HT-29 (cell line): ENCODE measurements around the gene SMS. TPM values are rescaled to one million over a fixed set of nuclear protein-coding genes. Genes with fewer than 3 reads are reported as not detected.

Source experiments
- DNase-seq: peaks from one replicate; pipeline ENCODE4 v3.0.0-alpha.2; 2015; ENCODE audit warnings: low spot score
- total RNA-seq: library from RNA; depleted of rRNA; stranded (reverse); fragments of >200 nt; shearing (Covaris generic); gene quantifications from 2 replicates; pipeline ENCODE4 v1.2.3, GENCODE V29; 2014

SMS gene
- total RNA-seq, 1 experiment from 2014 or later: 134 TPM

DNA sequence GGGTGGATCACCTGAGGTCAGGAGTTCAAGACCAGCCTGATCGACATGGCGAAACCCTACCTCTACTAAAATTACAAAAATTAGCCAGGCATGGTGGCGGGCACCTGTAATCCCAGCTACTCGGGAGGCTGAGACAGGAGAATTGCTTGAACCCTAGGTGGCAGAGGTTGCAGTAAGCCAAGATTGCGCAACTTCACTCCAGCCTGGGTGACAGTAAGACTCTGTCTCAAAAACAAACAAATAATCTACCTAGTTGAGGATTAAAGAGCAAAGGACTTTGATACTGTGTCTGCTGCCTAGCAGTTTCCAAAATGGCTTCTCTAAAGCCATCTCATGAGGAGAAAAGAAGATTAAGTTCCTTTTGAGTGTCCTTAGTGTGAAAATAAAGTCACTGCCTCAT is 37.8 kb downstream of the SMS start:
- no peak for DNase-seq

DNA sequence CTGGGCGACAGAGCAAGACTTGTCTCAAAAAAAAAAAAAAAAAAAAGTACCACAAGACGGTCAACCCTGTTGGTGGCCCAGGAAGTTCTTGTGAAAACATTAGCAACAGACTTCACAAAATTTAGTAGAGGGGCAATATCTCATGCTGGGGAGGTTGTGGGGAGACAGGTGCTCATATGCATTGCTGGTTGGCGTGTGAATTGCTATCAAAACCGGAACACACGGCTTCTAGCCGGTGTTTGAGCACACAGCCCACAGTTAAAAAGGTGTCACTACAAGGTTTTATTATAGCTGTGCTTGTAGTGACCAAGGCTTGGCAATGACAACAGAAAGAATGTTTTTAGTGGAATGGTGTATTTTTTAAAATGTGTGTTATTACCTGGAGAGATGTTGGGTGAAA is 41.8 kb downstream of the SMS start:
- no peak for DNase-seq

DNA sequence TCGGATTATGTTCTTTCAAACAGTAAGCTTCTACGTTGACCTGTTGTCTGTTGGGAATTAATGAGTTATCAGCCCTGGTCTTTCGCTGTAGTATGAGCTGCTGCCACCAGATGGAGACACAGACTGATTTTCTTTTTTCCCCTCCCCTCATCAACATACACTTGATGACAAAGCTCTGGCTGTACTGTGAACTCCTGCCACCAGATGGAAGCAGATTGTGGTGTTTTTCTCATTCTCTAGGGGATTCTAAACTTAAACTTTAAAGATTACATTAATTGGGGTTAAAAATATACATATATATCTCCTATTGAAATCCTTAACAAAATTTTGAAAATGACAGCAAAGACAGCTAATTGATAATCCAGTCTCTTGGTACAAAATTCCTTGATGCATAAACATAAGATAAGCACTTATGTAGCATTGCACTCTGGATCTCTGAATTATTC is 44.8 kb downstream of the SMS start:
- DNase-seq: peak; percentile 93

DNA sequence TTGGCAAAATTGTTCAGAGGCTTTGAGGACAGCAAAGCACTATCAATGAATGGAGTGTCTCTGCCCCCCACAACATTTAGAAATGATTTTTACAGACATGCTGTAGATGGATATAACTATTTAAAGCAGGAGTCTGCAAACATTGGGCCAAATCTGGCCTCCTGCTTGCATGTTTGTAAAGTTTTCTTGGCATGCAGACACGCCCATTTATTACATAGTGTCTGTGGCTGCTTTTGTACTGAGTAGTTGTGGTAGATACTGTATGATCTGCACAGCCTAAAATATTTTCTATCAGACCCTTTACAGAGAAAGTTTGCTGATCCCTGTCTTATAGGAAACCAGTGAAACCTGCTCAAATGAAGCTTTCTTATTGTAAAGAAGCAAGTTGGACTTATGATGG is 46.1 kb downstream of the SMS start:
- no peak for DNase-seq

DNA sequence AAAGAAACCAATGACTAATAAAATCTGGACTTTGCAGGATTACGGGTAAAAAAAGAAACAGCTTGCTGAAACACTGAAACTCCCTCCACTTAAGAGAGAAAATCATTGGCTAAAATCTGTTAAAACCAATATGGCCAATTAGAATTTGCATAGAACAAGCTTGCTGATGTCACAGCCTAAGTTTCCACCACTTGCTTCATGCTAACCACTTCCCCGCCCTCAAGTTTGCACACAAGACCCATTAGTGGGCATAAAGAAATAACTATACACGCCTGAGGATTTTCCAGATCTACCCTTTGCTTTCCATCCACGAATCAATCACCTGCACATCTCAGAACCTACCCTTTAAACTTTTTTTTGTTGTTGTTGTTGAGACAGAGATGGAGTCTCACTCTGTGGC is 48.9 kb downstream of the SMS start:
- DNase-seq: no peak

DNA sequence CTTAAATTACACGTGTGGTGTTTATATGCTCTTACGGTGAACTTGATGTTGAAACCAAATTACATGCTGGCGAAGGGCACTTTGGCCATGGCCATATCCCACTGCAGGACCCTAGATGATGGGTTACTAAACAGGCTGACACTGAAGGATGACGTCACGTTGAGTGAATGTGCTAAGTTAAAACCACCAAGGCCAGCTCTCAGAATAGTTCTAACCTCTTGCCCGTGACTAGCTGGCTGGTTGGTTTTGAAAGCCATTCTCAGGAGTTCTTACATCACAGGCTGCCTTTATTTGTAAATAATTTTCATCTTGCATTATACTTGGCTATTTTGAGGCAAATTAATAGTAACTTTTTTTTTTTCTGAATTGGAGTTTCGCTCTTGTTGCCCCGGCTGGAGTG is 50.3 kb downstream of the SMS start:
- DNase-seq: no peak

DNA sequence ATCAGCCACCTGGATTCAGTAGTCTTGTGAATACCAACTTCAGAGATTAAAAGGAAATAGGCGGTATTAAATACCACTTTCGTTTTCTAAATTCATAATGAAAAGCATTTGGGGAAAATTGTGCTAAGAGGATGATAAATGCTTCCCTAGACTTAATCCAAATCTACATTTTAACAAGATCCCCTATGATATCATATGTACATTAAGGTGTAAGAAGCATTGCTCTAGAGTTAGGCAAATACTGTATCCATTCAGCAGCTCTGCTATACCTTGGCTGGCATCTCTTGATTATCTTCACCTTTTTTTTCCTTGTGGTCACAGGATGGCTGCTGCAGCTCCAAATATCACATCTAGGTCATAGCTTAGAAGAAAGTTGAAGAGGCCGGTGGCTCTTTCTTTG is 51.0 kb downstream of the SMS start:
- DNase-seq: no peak

DNA sequence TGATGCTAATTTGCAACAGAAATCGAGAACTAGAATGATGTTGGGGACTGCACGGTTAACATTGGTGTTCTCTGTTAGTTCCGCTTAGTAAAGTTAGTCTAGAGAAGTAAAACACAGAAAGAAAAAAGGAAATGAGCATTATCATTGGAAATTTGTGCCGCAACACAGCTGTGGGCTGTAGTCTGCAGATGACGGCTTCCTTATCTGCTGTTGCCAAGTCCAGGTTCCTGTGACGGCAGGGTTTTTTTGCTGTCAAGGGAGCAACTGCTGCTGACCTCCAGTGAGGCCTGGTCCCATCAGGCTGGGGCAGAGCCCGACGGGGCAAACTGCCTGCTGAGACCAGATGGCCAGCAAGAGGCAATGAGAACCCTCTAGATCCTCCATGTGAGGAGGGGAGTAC is 52.8 kb downstream of the SMS start:
- no peak for DNase-seq

DNA sequence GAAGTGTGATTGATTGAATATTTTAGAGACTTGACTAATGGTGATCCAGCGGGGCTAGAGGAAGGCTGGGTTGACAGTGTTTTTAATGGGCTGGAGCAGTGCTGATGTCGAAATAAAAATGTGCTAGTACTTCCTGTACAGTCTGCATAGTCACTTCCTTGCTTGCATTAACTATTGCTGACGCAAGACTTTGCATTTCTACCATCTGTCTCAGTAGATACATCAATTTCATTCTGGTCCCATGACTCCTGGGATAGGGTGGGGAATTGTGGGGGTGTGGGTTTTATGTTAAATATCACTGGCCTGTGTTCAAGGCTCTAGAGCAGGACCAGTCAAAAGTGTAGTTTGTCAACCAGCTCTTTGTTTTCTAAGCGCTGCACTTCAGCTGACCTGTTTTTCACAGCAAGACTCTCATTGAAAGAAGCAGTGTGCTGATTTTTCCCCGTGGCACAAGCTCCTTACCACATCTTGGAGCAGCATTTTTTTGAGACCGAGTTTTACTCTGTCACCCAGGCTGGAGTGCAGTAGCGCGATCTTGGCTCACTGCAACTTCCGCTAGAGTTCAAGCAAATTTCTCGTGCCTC is 56.5 kb downstream of the SMS start:
- DNase-seq: no peak

DNA sequence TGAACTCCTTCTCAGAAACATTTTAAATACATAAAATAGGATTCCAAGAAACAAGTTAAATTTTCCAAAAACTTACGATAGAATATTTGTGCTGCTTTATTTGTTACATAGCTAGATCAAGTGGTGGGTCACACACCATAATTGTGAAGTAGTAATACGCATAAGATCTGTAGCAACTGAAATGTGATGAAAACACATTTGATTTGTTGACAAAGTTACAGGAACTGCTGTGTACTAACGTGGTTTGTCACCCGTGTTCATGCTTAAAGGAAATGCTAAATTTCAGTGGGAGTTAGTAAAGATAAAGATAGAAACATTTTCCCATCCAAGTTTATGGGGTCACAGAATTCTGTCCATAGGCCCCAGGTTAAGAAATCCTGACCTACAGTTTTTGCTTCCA is 57.5 kb downstream of the SMS start:
- no peak for DNase-seq

DNA sequence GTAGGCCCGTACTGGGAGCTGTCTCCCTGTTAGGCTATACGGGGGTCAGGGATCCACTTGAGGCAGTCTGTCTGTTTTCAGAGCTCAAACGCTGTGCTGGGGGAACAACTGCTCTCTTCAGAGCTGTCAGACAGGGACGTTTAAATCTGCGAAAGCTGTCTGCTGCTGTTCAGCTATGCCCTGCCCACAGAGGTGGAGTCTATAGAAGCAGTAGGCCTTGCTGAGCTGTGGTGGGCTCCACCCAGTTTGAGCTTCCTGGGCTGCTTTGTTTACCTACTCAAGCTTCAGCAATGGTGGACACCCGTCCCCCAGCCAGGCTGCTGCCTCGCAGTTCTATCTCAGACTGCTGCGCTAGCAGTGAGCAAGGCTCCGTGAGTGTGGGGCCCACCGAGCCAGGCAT is 64.4 kb downstream of the SMS start:
- DNase-seq: no peak

DNA sequence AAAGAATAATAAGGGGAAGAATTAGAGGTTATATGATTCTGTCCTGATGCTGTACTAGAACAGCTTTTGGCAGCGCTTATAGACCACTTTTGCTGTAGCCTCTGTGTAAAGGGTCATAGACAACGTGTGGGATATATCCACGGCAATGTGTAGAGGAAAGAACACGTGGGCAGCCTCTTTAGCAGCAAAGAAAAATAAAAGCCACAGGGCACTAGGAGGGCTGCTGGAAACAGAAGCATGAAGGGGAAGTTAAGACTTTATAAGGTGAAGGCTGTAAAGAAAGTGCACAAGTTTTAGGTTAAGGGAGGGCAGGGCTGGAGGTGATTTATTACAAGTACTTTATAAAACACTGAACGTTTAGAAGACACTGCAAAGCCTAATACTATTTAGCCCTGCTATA is 71.5 kb downstream of the SMS start:
- no peak for DNase-seq

DNA sequence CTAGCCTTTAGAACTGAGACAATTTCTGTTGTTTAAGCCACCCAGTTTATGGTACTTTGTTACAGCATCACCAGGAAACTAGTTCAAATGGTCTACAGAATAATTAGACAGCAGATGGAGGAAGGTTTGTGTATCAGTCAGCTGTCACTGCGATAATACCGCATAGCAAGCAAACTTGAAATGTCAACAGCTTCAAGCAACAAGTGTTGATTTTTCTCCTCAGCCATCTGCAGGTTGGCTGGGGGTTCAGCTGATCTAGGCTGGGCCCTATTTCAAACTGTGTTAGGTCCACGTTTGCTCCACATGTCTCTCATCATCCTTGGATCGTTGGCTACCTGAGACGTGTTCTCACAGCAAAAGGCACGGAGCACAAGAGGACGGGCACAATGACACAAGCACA is 72.4 kb downstream of the SMS start:
- DNase-seq: no peak

DNA sequence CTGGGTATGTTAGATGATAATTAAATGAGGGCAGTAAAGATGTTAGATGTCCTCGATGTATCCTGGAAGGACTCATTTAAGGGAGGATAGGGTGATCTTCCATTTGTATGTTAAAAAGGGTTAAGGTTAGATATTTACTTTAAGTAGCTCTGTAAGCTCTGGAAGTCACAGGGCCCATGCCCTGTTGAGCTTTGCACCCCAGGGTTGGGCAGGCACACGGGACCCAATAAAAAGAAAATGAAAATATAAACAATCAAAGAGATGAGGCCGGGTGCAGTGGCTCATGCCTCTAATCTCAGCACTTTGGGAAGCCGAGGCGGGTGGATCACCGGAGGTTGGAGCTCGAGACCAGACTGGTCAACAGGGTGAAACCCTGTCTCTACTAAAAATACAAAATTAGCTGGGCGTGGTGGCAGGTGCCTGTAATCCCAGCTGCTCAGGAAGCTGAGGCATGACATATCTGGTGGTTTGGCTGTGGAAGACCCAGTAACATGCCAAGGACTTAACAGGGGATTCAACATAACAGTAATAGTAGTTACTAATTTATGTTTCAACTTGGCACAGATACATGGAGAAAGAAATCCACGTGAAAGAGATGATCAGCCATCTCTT is 74.7 kb downstream of the SMS start:
- no peak for DNase-seq

DNA sequence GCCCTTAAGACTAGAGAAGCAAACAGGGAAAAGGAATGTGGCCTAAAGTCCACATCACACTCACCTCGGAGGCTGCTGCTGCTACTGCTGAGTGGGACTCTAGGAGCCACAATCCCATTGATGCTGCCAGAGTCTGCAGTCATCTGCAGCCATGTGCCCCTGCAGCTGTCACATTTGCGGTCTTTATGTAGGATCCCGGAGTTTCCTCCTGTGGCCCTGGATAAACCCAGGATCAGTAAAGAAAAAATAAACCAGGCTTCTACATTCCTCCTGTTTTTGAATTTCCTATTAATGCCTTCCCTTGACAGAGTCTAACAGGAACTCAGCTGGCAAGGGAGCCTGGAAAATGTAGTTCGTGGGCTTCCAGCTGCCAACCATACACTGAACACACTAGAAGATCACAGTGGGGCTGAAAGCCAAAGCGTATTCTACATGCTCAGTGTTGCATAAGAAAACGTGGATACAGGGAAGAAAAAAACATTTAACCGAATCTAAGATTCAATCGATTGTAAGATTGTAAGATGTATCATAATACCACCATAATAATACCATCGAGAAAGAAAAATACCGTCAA is 81.3 kb downstream of the SMS start:
- no peak for DNase-seq

DNA sequence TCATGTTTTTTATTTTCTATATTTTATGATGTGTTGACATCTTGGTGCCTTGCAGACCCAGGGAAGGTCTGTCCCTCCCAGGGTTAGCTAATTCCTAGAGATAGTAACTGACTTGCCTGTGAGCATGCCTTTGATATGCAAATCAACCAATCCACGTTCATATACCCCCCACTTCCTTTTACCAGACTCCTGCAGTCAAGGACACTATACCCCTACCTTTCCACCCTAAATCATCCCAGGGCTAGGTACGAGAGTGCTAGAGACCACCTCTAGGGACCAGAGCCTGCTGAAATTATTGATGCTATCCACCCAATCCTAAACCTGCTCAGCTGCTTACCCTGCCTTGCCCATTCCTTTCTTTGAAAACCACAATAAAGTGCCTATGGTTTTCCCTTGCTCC is 84.1 kb downstream of the SMS start:
- no peak for DNase-seq

DNA sequence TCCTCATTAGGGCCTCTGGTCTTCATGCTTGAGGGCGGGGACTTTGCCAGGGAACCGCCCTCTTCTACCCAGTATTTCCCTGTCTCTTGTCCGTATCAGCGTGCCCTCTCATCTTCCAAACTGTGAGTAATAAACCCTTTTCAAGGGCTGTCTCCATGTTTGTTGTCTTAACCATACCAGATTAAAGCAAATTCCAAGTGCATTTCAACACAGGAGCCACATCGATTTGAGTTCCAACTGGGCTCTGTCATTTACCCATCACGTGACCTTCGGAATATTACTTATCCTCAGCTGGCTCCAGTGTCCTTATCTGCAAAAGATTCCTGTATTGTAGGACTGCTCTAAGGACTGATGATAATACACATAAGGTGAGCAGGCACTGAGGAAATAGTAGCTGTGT is 85.2 kb downstream of the SMS start:
- no peak for DNase-seq

DNA sequence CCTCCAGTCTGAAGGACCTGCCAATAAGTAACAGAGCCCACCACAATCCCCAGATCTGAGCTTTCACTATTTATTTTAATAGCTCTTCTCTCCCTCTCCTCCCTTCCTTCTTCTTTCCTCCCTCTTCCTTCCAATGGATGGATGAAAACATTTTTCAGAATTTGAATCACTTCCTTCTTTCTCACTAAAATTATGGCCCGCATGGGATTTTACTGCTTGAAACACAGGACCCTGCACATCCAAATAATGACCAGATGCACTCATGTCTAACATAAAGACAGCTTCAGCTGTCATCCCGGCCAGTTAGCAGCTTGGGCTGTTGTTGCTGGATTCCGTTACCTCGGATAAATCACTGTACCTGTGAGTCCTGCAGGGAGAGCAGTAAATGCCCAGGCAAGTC is 86.2 kb downstream of the SMS start:
- DNase-seq: no peak

DNA sequence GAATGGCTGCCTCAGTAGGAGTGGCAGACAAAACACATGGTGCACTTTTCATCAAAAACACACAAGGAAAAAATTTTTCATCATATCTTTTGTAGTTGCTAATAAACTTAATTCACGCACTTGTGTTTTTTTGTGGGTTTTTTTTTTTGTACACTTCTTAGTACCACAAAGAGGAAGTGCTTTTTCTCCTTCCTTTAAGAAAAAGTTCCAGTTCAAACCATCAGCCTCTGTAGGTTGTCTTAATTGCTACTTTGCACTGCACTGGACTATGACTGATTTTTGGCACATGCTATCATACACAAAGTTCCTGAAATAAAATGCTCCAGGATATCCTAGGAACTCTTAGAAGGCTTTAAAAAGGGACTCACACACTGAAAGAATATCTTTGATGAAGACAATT is 91.6 kb downstream of the SMS start, which contains the start of gene PHEX:
Gene PHEX (plus strand): TSS at position 242 of the 400 bp plus-strand sequence. CDS start 681 bp downstream, outside the sequence.
- DNase-seq: no peak

DNA sequence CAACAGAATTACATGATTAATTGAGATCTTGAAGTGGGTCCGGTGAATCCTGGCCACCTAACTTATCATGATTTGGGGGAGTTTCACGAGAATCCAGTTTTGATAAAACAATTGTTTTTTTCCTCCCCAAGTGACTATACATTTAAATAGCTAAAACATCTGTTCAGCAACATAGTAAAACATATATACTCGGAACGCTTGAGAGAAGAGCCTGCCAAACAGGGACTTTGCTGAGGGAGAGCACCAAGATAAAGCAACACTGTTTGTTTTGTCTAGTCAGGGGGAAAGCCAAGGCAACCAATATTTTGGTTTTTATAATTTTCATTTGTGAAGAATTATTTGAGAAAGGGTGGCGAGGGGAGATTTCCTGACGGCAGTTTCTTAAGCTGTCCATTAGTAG is 92.0 kb downstream of the SMS start:
- DNase-seq: no peak

DNA sequence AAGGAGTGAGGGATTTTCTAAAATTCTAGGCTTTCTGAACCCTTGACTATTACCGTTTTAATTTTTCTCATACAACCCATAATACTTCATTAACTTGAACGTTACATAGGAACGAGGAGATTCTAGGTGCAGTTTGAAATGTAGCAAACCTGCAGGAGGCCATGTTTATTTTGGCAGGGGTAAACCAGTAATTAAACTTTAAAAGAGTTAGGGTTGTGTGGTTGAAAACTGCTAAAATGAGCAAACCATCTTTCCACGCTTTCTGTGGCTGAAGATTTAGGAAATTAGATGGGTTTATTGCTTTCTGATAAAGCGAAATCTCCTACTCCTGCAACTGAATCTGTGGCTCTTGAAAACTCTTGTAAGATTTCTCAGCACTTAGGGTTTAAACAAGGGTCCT is 93.3 kb downstream of the SMS start:
- DNase-seq: no peak

DNA sequence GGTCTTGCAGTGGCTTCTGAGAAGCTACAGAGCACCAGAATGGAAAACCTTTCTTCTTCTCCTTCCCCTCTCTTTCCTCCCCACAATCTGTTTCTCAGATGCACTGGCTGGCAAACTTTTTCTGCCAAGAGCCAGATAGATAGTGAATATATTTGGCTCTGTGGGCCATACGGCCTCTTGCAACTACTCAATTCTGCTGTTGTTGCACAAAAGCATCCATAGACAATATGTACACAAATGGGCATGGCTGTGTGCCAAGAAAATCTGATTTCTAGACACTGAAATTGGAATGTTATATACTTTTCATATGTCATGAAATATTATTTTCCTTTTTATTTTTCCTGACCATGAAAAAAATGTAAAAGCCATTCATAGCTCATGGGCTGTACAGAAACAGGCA is 94.7 kb downstream of the SMS start:
- no peak for DNase-seq

DNA sequence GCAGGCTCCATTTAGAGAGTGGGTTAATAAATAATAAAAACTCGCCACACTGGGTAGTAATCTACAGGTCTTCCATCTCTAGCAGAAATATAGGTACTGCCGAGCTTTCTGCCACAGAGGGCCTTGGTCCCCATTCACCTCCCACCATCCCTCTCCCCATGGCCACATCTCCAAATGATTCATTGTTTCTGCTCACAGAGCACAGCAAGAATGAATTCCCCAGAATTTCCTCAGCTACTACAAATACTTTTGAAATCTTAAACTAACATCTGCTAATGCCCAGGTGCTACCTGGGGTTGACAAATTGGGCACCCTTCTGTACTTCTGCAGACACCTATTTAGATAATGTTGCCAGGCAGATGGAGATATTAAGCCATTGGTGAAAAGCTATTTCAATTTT is 96.7 kb downstream of the SMS start:
- no peak for DNase-seq
